Activated CD4-positive, alpha-beta T cell treated with anti-CD3 and anti-CD28 coated beads for 4 hours (primary cell): Measurements from ENCODE around the gene CREB5.
A peak's percentile ranks its signal among the peaks of the same experiment; 100 is the strongest.

Experiments
- DNase-seq, 2 donors: peaks; one replicate each; pipeline ENCODE4 v3.0.0-alpha.2; 2020

The CREB5 gene

DNA sequence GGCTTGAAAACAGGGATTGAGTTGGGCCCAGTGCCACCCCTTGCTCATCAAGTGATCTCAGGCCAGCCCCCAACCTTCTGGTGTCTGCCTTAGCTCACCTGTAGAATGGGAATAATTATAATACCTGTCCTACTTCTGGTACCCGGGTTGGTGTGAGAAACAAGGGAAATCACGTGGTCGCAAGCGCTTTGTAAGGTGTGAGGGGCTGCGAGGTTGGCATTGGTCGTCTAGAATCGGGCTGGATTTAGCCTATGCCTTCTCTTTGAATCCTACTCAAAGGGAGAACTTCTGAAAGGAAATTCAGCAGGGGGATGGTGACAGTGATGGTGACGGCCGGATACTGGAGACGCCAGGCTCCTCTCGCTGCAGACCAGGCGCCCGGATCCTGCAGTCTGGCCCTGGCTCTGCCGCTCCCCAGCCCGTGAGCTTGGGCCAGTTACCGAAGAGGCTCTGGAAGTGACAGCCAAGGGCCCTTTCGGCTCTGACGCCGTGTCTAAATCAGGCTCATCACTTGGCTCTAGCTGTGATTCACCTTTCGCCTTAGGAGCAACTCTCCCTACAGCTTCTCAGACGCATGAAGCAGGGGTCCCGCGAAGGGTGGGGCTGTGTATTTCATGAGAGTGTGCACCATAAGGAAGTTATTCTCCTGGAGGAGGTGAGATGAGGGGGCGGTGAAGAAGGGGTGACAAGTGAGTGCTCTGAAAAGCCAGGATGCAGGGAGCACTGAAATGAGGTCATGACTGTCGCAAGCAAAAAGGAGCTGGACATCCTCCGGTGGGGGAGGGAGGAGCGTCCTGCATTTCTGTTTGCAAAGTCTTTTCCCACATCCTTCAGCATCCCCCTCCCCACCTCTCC lies 4.0 kb upstream of the CREB5 start:
- DNase-seq: no peak

DNA sequence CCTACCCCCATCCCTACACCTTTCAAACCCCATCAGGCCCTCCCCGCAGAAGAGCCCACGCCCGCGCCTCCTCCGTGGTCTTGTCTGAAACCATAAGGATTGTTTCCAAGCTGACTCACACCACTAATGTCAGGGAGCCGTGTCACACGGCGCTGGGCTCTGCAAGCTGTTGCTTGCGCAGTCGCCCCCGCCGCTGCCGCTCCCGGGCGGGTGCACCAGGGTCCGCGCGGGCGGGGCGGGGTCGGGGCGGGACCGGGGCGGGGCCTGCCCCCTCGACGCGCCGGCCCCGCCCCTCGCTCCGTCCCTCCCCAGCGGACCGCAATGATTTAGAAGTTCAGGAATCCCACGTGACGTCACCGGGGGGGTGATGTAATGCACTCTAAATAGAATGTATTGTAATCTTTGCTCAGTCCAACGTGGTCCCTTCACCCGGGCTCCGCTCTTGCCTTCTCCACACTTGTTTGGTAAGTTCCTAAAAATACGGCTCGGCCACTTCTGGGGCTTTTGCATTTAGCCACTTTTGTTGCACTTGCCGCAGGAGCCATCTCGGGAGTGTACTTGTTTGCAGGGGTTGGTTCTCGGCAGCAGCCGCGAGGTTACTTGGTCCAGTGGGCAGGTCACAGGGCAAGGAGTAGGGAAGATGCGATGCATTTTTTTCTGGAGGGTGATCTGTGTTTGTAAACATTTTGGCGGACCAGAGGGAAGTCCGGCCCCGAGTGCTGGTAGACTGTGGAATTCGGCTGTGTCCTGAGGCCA lies 3.2 kb upstream of the CREB5 start:
- DNase-seq: peak; percentile 70 to 71

DNA sequence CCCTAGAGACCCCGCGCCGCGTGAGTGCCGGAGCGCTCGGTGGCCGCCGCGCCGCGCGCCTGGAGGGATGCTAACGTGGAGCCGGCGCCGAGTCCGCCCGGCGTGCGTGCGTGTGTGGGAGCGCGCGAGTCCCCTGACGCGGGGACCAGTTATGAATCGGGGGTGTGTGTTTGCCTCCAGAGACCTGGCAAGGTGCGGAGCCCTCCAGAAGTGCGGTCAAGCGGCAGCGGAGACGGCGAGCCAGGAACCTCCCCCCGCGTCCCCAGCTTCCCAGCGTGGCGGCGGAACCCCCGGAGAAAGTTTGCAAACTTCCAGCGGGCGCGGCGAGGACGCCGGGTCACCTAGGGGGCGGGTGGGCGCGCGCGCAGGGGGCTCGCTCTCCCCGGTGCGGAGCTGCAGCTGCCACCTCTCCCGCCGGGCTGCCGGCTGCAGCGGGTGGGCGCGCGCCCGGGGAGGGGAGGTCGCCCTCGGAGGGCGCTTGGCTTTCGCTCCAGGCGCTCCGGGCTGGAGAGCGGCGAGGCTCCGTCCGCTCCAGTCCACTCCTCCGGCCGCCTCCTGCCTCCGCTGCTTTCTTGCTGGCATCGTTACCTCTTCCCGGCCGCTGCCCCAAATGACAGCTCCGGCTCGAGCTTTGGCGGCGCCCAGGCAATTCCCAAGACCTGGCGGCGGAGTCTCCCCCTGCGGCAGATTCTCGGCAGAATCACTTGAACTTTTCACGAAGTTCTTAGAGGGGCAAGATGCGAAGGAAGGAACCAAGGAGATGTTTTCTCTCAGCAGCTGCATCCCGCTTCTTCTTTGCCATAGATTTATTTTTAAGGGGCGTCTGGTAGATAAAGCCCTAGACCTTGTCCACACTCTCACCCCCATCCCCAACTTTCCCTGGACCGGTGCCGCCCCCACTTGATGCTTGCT lies 2.3 kb upstream of the CREB5 start:
- DNase-seq: no peak

DNA sequence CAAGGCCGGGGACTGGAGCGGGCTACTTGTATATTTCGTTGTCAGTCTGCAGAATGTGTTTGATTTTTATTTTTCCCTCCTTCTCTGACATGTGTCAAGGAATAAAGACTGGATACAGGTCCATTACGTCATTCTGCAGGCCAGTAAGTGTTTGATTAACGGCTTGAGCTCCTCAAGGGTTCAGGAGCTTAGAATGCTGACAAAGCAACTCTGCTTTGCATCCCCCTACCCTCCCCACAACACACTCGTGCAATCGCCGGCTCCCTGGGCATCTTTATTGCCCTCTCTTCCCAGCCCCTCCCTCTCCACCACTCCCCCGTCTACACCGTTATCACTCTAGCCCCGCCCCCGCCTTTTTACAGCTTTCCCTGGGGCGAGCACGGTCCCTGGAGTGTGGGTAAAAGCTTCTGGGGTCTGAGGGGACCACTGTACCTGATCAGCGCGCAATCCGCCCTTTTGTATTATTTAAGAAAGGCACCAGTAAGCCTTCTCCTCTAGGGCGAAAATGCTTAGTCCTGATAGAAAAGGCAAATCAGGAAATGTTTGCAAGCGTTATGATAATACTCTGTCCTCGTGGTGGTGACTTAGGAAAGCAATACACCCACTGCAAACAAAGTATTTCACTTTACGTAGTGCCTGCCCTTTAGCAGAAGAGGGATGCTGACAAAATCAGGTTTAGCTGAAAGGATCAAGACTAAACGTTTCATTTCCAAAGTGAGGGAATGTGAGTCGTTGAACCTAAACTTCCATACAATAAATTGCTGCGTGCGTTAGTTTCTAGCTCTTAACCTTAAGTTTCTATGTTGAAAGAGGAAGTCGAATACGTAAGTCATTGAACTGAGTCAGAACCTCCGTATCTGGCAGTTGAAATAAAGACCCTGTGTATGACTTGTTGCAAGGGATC lies 1.4 kb upstream of the CREB5 start:
- DNase-seq: no peak

DNA sequence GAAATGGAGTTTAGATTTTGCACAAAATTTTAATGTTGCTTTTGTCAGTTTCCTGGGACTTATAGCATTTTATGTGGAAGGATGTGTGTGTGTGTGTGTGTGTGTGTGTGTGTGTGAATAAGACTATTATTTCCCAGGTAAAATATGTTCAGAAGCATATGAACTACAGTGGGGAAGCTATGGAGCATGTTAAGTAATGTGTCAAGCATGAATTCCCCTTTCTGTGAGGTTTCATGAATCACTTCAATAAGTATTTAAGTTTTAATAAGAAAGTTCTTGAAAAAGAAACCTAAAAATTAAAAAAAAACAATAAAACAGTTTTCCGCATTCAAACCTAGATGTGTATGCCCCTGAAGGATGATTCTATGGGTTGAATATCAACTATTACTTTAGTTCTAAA lies 693 bp downstream of the CREB5 start:
- DNase-seq: no peak

DNA sequence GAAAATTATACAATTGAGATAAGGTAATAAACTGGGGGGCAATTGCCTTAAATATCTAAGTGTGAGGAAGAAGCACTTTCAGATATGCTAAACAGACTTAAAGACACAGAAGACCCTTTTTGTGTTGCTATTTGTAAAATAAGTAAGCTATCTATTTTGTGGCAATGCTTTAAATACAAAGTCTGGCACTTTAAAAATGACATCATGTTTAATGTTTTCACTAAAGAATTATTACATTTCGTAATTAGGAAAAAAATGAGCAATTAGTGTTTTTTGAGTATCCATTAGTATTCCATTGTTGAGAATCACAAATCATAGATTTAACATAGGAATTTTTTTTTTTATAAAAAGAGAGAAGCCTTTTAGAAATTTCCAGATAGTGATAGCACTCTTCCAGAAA lies 2.1 kb downstream of the CREB5 start:
- no peak for DNase-seq

DNA sequence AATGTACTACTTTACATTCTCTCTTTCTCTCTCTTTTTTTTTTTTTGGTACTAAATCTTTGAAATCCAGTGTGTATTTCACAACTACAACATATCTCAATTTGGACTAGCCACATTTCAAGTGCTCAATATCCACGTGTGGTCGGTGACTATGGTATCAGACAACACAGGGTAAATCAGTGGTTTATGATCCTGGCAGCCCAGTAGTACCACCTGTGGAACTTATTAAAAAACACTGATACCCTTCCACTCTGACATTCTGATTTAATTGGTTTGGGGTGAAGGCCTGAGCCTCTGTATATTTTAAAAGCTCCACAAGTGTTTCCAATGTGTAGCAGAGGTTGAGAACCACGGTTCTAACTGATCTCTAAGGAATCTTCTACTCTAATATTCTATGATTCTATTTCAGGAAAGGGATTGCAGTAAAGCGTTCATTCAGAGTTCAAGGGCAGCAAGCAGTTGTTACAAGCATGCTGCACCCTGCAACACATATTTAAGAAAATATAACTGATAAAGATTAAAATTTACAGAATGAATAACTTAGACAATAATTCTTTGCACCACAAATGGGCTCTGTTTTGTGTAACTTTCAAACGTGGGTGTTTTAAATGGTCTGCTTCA lies 5.1 kb downstream of the CREB5 start:
- DNase-seq: no peak

DNA sequence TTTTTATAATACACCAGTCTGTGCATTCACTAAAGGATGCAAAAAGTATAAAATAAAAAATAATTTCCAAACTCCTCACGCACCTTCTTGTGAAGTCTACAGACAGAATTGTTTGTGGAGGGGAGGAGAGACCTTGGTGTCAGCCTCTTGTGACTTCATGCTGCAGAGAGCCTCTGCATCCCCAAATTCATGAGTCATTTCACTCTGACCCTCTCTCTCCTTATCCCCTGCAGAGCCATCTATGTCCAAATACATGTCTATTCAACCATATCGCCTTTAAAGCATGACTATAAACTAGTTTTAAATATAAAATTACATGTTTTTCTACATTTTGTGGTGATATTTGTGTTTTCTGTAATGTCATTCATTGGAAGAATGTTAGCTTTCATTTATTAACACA lies 6.0 kb downstream of the CREB5 start:
- DNase-seq: no peak

DNA sequence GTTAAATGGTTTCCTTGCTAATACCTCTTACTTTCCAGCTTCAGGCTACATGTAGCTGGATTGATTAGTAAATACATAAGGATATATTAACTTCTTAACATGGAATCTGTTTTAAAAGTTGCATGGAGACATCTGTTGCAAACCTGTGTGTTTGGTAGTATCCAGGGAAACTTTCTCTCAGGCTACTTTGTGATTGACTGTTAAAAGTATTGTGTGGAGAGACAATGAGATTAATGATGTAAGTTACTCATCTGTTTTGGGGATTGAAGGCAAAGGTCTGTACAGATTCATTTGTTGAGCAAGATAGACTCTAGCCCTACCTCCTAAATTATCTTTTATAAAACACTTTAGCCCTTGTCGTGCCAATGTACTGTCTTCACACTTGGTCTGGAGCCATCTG lies 6.6 kb downstream of the CREB5 start:
- no peak for DNase-seq

DNA sequence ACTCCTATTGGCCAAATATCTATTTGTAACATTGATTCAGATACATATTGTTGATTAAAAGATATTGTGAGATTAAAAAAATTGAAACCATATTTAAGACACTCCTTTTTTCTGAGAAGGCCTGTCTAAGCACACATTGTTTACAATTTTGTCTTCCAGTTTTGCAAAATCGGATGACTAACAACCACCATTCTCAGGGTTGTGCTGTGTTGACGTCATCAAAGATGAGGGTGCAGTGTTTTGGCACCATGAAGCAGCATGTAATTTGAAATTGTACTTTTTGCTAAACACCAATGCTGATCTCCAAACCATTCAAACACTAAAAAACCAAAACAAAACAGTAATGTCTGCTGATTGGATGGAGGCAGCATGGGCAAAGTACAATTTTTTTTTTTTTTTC lies 7.4 kb downstream of the CREB5 start:
- DNase-seq: no peak

DNA sequence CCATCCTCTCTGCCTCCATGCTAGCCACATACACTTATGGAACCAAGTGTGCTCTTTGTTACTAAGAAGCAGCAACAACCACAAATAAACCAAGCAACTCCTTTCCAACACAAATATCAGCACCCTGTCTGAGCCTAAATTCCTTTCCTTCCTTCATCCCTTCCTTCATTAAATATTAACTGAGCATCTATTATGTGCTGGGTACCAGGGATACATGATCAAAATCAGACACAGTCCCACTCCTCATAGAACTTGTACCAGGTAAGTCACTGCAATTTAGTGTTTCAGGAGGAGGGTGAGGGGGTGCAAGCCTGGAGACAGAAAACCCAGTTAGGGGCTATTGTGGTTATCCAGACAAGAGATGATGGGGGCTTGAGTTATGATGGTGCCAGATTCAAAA lies 10.8 kb downstream of the CREB5 start:
- DNase-seq: no peak

DNA sequence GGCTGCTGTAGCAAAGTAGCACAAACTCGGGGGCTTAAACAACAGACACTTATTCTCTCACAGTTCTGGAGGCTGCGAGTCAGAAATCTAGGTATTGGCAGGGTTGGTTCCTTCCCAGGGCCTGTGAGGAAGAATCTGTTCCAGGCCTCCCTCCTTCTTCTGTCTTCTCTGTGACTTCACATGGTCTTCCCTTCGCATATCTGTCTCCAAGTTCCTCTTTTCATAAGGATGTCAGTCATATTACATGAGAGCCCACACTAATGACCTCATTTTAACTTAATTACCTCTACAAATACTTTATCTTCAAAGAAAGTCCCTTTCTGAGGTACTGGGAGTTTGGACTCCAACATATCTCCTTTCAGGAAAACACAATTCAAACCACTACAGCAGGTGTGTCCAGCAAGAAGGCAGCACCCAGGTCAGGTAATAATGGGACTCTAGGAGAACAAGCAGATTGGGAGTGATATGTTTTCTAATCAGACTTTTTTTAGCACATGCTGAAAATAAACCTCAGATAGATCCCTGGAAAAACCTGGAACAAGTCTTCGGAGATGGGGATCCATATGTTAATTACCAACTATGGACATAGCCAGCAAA lies 11.7 kb downstream of the CREB5 start:
- no peak for DNase-seq

DNA sequence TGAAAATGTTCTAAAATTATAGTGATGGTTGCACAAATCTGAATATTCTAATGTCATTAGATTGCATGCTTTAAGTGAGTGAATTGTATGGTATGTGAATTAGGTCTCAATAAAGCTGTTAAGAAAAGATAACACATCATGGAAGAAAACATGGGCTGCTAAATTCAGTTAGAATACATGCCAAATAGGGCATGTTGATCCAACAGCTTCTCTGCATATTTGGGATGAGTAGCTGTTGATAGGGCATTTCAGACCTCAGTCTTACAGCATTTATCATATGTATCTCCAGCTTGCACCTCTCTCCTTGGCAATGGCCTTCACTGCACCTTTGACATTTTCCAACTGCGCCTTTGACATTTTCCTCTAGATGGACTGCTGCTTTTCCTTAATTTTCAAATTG lies 13.2 kb downstream of the CREB5 start:
- DNase-seq: no peak

DNA sequence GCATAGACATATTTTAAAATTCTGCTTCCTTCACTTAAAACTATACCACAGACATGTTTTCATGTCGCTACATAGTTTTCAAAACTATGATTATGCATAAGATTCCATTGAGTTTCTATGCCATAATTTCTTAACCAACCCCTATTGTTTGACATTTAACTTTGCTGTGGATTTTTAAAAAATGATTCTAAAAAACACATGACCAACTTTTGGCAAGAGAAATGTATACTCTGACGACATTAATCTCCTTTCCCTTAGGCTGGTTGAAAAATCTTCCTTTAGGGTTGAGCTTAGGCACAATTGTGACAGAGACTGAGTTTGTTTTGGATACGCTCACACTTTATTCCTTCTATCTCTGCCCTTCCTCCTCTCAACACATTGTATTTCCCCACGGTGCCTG lies 14.9 kb downstream of the CREB5 start:
- no peak for DNase-seq

DNA sequence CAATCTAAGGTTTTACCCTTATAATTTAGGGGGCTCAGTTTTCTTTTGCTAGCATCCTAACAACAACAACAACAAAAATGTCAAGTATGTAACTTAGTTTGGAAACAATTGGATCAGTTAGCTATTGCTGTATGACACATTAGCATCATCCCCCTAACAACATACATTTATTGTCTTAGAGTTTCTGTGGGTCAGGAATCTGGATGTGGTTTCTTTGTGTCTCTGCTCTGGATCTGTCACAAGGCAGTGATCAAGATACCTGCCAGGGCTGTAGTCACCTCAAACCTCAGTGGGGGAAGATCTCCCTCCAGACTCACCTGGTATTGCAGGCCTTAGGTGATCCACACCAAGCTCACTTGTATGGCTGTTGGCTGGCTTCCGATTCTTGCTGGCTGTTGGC lies 18.3 kb downstream of the CREB5 start:
- no peak for DNase-seq

DNA sequence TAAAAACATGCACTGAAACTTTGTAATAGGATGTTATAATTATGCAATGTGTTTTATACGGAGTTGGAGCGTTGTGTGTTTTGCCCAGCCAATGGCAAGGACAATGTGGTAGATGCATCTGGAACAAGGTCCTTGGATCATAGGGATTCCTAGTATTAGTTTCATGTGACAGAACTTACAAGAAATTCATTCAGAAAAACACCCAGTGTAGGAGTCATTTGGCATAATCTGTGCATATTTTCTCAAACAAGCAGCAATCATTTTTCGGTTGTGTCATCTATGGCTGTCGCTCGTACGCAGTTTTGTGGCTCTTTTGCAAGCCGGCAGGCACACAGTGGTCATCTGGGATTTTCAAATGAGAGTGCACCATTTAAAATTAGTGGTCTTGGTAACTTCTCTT lies 19.8 kb downstream of the CREB5 start:
- no peak for DNase-seq

DNA sequence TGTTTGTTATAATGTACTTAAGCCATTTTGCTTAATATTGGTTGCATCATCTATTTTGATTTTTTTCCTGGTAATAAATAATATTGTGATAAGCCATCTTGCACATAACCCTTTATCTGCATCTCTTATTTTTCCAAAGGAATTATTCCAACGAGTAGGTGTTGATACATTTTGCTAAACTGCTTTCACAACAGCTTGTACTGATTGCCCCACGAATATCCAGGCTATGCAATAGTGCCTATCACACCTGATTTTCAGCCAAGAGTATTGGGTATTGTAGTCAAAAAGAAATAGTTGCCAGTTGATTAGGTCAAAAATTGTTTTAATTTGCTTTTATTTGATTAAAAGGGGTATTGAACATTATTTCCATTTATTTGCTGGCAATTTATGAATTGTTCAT lies 20.7 kb downstream of the CREB5 start:
- DNase-seq: no peak

DNA sequence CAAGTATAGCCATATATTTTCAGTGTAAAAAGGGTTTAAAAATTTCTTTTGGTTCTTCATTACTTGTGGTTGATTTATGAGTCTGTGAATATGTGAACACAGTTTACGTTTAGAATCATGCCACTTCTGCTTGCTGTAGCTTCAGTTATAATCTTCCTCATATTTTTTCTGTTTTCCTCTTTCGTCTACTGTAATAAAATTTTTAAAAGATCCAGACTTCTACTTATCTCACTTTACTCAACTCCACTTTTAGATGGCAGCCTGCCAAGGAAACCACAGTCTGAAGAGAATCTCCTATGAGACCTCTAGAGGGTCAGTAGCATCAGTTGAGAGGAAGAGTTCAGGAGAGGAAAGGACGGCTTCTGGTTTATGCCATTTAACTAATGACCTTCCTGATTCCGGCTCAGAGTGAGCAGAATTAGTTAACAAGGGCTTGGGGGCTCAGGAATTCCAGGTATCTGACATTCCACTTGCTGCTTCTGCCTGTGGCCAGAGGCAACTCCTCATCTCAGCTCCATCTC lies 21.4 kb downstream of the CREB5 start:
- DNase-seq: no peak

DNA sequence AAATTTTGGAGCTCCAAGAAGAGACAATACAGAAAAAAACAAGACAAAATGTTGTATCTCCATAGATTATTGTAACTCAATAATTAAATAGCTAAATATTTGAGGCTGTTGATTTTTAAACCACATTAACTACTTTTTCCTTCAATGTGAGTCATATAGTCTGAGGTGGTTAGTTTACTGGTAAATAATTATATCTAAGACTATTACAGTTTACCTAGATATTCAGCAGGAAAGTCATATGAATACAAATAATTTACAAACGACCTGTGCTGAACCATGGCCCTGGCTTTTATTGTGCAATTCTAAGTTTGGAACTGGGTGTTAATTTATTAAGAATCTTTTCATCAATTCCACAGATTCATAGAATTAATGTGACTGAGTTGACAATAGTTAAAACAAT lies 22.2 kb downstream of the CREB5 start:
- no peak for DNase-seq

DNA sequence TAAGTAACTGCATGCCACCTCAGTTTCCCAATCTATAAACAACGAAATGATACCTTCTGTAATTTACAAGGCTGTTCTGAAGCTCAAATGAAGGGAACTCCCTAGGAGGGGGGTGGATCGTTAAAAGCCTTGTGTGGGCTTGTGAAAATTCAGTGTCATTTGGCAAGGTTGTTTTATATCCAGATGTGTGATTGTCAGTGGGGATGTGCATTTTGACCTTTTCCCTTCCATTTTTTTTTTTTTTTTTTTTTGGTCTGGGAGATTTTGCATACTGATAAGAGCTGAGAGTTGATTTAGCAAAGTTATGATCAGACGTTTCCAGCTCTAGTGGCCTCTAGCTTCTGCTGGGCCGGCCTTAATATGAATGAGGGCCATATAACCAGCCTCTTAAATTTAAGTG lies 22.8 kb downstream of the CREB5 start:
- no peak for DNase-seq

DNA sequence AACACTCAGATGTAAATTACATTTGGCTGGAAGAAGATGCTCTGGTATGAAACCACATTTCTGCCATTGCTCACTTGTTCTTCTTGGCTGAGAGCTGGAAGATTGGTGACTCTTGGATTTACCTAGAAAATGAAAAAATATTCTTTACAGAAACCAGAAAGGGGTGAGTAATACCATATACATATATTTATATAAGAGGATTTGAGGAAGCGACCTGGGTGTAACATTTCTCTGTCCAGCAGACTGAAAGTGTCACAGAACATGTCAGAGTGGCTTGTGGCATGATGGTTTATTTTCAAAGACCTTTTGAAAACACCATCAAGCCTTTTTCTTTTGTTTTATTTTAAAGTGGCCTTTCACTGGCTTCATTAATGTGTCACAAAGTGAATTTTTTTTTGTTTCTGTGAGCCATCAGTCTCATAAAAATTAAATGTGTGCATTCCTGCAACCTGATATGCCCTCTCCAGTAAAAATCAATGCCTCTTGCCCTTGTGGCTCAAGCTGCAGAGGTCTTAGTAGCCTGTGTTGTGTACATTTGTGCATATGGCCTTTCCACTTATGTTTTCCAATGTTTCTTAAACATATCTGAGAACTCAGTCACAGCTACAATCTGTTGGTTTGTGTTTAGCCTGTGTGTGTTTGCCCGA lies 23.5 kb downstream of the CREB5 start:
- DNase-seq: no peak
